HUDEP-2 (cell line): ENCODE data around the gene MYOZ1.

ENCODE experiments used
- DNase-seq, 76 experiments: peaks; one replicate each; lab custom pipeline; 2025; ENCODE audit not compliant: unreplicated experiment in 76 of 76; lab: John Stamatoyannopoulos, UW

The MYOZ1 gene

DNA sequence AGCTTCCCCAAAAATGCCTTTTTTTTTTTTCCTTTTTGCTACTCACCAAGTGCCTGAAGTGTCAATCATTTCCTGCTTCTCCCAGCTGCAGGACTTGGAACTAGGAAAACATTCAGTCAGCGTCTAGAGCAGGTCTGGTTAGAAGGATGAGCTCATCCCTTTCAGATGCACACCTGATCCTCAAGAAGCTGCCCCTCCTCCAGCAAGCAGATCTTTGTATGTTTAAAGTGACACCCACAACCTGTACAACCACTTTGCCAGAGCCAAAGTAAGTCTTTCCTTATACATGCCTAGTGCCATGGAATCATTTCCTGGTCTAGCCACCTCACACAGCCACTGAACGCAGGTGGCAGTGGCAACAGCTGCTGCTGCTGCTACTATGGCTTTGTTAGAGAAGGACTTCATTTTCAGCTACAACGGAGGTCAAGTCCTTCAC lies 39.8 kb downstream of the MYOZ1 start:
- no peak for DNase-seq

DNA sequence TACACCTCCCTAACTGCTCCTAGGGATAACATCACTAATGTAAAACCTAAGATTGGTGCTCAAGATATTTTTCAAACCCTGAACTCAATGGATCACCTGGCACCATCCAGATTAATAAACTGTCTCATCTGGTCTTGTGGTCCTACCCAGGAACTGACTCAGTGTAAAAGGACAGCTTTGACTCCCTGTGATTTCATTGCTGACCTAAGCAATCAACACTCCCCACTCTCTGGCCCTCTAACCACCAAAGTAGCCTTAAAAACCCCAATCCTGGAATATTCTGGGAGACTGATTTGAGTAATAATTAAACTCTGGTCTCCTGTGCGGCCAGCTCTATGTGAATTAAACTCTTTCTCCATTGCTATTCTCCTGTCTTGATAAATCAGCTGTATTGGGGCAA lies 43.9 kb downstream of the MYOZ1 start:
- DNase-seq, result no peak

GRCh38 chr10:73593812-73594211 lies 47.5 kb downstream of the MYOZ1 start:
- no peak for DNase-seq

- no peak for DNase-seq
Observed at GRCh38 chr10:73593110-73593509, 48.2 kb downstream of the MYOZ1 start.

DNA sequence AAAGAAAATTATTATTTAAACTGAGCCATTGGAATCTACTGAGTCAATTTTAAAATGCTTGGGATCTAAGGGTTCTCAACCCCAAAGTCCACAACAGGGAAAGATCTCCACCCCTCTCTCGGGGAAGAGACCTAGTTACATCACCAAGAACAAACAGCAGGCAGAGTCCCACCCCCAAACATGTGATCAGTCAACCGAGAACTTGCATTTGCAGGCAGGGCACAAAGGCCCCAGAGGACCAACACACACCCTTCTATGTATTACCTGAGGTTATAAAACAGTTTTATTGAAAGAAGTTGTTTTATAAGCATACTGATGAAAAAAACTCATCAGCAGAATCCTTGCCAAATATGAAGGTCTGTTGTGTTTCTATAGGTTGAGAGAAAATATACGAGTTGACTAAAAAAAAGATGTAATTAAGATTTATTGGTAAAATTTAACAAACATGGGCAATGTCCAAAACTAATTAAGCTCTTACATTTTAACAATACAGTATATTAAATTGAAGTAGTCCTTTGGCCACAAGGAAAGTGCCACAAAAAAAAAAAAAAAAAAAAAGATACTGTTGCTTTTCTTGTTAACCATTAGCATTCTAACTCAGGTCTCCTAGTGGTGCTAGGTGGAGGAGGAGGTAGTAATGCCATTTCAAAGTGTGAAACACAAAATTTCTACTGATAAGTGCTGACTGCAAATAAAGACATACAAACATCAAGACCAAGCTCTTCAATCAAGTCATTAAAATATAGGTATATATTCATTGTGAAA lies 49.2 kb downstream of the MYOZ1 start:
- peak in 24 of 76 experiments; percentile 2 to 28 (median 13) for DNase-seq

GRCh38 chr10:73590881-73591799 lies 50.1 kb downstream of the MYOZ1 start, which contains the start of gene USP54:
USP54 (minus strand) TSS chr10:73591342; CDS start chr10:73575658, 15,684 bp downstream.
- DNase-seq, result peak in 3 of 76 experiments; percentile 4 to 13 (median 11)

- no peak for DNase-seq
Observed at GRCh38 chr10:73589563-73590126, 51.6 kb downstream of the MYOZ1 start.

DNA sequence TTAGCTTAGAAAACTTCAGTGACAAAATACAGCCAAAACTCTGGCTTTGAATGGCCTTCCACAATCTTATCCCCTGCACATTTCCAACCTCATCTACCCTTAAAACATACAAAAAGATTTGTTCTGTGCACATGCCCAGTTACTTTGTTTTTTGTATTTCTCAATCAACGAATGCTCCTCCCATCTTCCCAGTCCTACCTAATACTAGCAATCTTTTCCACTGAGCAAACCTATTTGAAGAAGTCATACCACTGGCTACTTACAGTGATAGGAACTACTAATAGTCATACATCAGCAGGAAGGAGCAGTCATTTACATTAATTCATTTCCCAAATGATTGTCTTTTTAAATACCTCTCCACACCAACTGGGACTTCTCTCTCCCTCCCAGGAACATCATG lies 52.6 kb downstream of the MYOZ1 start:
- DNase-seq, result no peak

DNA sequence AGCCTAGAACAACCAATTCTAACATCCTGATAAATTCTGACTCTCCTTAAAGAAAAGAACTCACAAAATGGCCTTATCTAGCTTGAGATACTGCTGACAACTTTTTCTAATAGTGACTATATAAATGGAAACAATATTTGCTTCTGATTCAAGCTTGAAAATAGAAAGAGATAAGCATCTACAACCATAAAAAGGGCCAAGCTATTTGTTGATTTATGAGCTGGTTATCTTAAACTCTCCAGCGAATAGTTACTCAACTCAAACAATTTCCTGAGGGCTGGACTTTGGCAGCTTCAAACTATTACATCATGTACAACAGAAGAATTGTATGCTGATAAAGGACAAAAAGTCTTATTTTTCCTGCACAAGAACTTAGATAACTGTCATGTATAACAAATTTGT lies 54.7 kb downstream of the MYOZ1 start:
- peak in 2 of 76 experiments; percentile 6 to 7 for DNase-seq

- DNase-seq, result no peak
Observed at GRCh38 chr10:73585327-73585726, 55.9 kb downstream of the MYOZ1 start.

DNA sequence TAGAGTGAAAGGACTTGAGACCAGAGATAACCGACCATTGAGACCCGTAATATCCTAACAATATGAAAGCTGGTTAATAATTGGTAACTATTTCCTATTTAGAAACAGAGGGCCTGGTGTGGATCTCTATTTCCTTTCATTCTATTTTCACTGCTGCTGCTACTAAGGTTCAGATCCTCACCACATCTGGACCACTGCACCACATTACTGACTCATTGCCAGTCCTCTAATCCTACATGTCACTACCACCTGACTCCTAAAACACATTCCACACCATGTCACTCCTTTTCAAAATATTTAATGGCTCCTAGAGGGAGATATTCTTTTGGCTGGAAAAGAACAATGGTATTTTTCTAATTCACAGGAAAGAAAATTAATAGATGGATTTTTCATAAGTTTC lies 56.5 kb downstream of the MYOZ1 start:
- DNase-seq, result no peak

DNA sequence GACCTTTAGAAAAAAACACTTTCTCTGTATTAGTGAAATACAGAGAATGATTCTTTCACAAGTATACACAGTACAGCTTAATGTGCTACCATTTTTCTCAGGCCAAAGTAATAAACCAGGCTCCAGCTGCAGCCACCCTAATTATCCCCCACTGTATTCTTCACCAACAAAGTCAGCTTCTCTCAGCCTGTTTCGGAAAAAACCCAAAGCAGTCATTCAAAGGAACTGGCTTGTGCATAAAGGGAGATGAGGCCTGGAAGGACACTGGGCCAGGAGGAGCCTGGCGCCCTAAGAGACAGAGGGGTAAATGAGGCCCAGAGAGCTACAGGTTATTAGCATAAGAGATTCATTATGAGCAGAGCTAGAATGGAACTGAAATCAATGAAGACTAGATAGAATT lies 59.4 kb downstream of the MYOZ1 start:
- no peak for DNase-seq
